H9 (cell line): ENCODE results near the gene SOWAHC. TPM values are rescaled to one million over a fixed set of nuclear protein-coding genes. Genes with fewer than 3 reads are reported as not detected.
A peak's percentile ranks its signal among the peaks of the same experiment; 100 is the strongest.

Experiments used
- DNase-seq: peaks from one replicate; pipeline ENCODE4 v3.0.0-alpha.2; 2017
- H2AFZ ChIP-seq: one replicate; pipeline ENCODE4 v1.6.1; 2013; ENCODE audit warnings: mild to moderate bottlenecking, low read length, control low read depth, moderate library complexity
- H2AK5ac ChIP-seq: 2 replicates; pipeline ENCODE4 v1.6.1; 2013; ENCODE audit warnings: low read length, control low read depth, mixed read lengths; ENCODE audit not compliant: insufficient read length
- H2BK120ac ChIP-seq: one replicate; pipeline ENCODE4 v1.6.1; 2013; ENCODE audit warnings: low read depth, mild to moderate bottlenecking, low read length, control low read depth, inconsistent platforms; ENCODE audit not compliant: poor library complexity, severe bottlenecking
- H2BK12ac ChIP-seq: 2 replicates; pipeline ENCODE4 v1.6.1; 2013; ENCODE audit warnings: low read length, control low read depth, mixed read lengths, low read depth; ENCODE audit not compliant: insufficient read length
- H2BK15ac ChIP-seq: 2 replicates; pipeline ENCODE4 v1.6.1; 2013; ENCODE audit warnings: low read depth, low read length, control low read depth
- H2BK20ac ChIP-seq: one replicate; pipeline ENCODE4 v1.6.1; 2013; ENCODE audit warnings: low read depth, mild to moderate bottlenecking, low read length, control low read depth, inconsistent platforms; ENCODE audit not compliant: poor library complexity, severe bottlenecking
- H2BK5ac ChIP-seq: 2 replicates; pipeline ENCODE4 v1.6.1; 2013; ENCODE audit warnings: low read length, control low read depth, mixed read lengths; ENCODE audit not compliant: insufficient read length
- H3K14ac ChIP-seq: 2 replicates; pipeline ENCODE4 v1.6.1; 2013; ENCODE audit warnings: low read length, control low read depth; ENCODE audit not compliant: insufficient read depth
- H3K18ac ChIP-seq: 2 replicates; pipeline ENCODE4 v1.6.1; 2013; ENCODE audit warnings: low read depth, mild to moderate bottlenecking, mixed read lengths, low read length, control low read depth; ENCODE audit not compliant: insufficient read length
- H3K23ac ChIP-seq: 2 replicates; pipeline ENCODE4 v1.6.1; 2013; ENCODE audit warnings: low read length, control low read depth, mixed read lengths, low read depth; ENCODE audit not compliant: insufficient read length
- H3K23me2 ChIP-seq: 2 replicates; pipeline ENCODE4 v1.6.1; 2013; ENCODE audit warnings: low read depth, mild to moderate bottlenecking, mixed read lengths, low read length, control low read depth; ENCODE audit not compliant: insufficient read length, poor library complexity, severe bottlenecking
- H3K27ac ChIP-seq: 2 replicates; pipeline ENCODE4 v1.5.1; 2013; ENCODE audit warnings: low read length, control low read depth, mixed read lengths, low read depth; ENCODE audit not compliant: insufficient read length
- H3K27me3 ChIP-seq: 2 replicates; pipeline ENCODE4 v1.6.1; 2013; ENCODE audit warnings: low read length, control low read depth, inconsistent platforms; ENCODE audit not compliant: insufficient read depth
- H3K4ac ChIP-seq: 2 replicates; pipeline ENCODE4 v1.6.1; 2013; ENCODE audit warnings: low read depth, mild to moderate bottlenecking, control low read depth, inconsistent platforms, low read length, moderate library complexity
- H3K4me1 ChIP-seq: 2 replicates; pipeline ENCODE4 v1.6.1; 2013; ENCODE audit warnings: low read length, control low read depth, inconsistent platforms; ENCODE audit not compliant: insufficient read depth
- H3K4me2 ChIP-seq: 2 replicates; pipeline ENCODE4 v1.6.1; 2013; ENCODE audit warnings: low read length, control low read depth, mixed read lengths; ENCODE audit not compliant: insufficient read length, insufficient read depth
- H3K56ac ChIP-seq: 2 replicates; pipeline ENCODE4 v1.6.1; 2013; ENCODE audit warnings: low read depth, mild to moderate bottlenecking, mixed read lengths, low read length, control low read depth; ENCODE audit not compliant: insufficient read length
- H3K79me1 ChIP-seq: 2 replicates; pipeline ENCODE4 v1.6.1; 2013; ENCODE audit warnings: low read depth, mild to moderate bottlenecking, moderate library complexity, low read length, control low read depth, inconsistent platforms; ENCODE audit not compliant: insufficient read depth, poor library complexity, severe bottlenecking
- H3K79me2 ChIP-seq: 2 replicates; pipeline ENCODE4 v1.6.1; 2013; ENCODE audit warnings: low read length, control low read depth, inconsistent platforms; ENCODE audit not compliant: insufficient read depth
- H3K9ac ChIP-seq: 2 replicates; pipeline ENCODE4 v1.6.1; 2013; ENCODE audit warnings: low read length, control low read depth, mixed read lengths; ENCODE audit not compliant: insufficient read length; ENCODE audit errors: extremely low read depth
- H3K9me3 ChIP-seq: one replicate; pipeline ENCODE4 v1.6.1; 2013; ENCODE audit warnings: low read depth, low read length, inconsistent platforms; ENCODE audit not compliant: control insufficient read depth
- H3T11ph ChIP-seq: one replicate; pipeline ENCODE4 v1.6.1; 2013; ENCODE audit warnings: mild to moderate bottlenecking, low read length, control low read depth, inconsistent platforms
- H4K20me1 ChIP-seq: one replicate; pipeline ENCODE4 v1.6.1; 2013; ENCODE audit not compliant: control insufficient read depth, insufficient read length, insufficient read depth
- H4K5ac ChIP-seq: 2 replicates; pipeline ENCODE4 v1.6.1; 2013; ENCODE audit warnings: low read depth, mild to moderate bottlenecking, mixed read lengths, low read length, control low read depth; ENCODE audit not compliant: insufficient read length
- H4K8ac ChIP-seq: replicated peaks from 2 replicates; pipeline ENCODE4 v1.6.1; 2013; ENCODE audit warnings: low read length, control low read depth, mixed read lengths, low read depth; ENCODE audit not compliant: insufficient read length
- H4K91ac ChIP-seq: 2 replicates; pipeline ENCODE4 v1.6.1; 2013; ENCODE audit warnings: low read depth, mild to moderate bottlenecking, moderate library complexity, mixed read lengths, low read length, control low read depth; ENCODE audit not compliant: insufficient read length
- H3K27ac Mint-ChIP-seq, 3 experiments: 2 replicates in 2 of 3; 3 replicates in 1 of 3; pipeline ENCODE4 v1.8.0; 2020 to 2021; ENCODE audit warnings: mixed read lengths in 3 of 3, mild to moderate bottlenecking in 1 of 3, moderate library complexity in 1 of 3
- H3K27me3 Mint-ChIP-seq: 2 replicates; pipeline ENCODE4 v1.8.0; 2021; ENCODE audit warnings: low read depth, mild to moderate bottlenecking, moderate library complexity, mixed read lengths
- H3K36me3 Mint-ChIP-seq, 3 experiments: 2 replicates in 2 of 3; 3 replicates in 1 of 3; pipeline ENCODE4 v1.8.0; 2020 to 2021; ENCODE audit warnings: low read depth in 3 of 3, mixed read lengths in 3 of 3; ENCODE audit not compliant: insufficient read depth in 1 of 3
- H3K4me1 Mint-ChIP-seq, 2 experiments: 2 replicates each; pipeline ENCODE4 v1.8.0; 2020; ENCODE audit warnings: mixed read lengths in 2 of 2
- H3K4me3 Mint-ChIP-seq, 2 experiments: 2 replicates in 1 of 2; 3 replicates in 1 of 2; pipeline ENCODE4 v1.8.0; 2020 to 2021; ENCODE audit warnings: mild to moderate bottlenecking in 2 of 2, mixed read lengths in 2 of 2, moderate library complexity in 1 of 2
- H3K9me3 Mint-ChIP-seq, 2 experiments: 2 replicates in 1 of 2; 3 replicates in 1 of 2; pipeline ENCODE4 v1.8.0; 2020; ENCODE audit warnings: mild to moderate bottlenecking in 2 of 2, mixed read lengths in 2 of 2, moderate library complexity in 1 of 2
- CTCF ChIP-seq: fragments of 200-600 bp; sonication (generic); conservative IDR thresholded peaks from 3 replicates; pipeline ENCODE4 v1.8.0; 2021; ENCODE audit warnings: antibody characterized with exemption, mild to moderate bottlenecking
- WGBS: extraction: QIAGEN DNeasy Blood & Tissue Kit; methylation state at CpG from one replicate; pipeline ENCODE4 v1.1.7; 2013; ENCODE audit warnings: missing lambda C conversion rate, low lambda C conversion rate, mixed read lengths; ENCODE audit not compliant: insufficient read length; ENCODE audit errors: extremely low coverage; 5-methylcytosine and 5-hydroxymethylcytosine counted together
- total RNA-seq: library from RNA; stranded (reverse); gene quantifications from 2 replicates; pipeline ENCODE4 v1.2.1, GENCODE V29; 2021

SOWAHC gene
- total RNA-seq, 1 experiment from 2014 or later, result 20.1 TPM

GRCh38 chr2:109655287-109655686, 41.1 kb downstream of the SOWAHC start:
- Mint-ChIP-seq H3K27ac (peak overlapping the region in 1 of 3 experiments; percentile 70; a peak in 1 of 7 replicates), H3K4me3 (no peak overlapping the region), H3K27me3 (no peaks in the 10 kb centered on the region), H3K36me3 (no peaks in the 10 kb centered on the region), H3K9me3 (no peaks in the 10 kb centered on the region; a peak in 1 of 5 replicates), H3K4me1 (peaks cover 14 to 28% of the 10 kb centered on the region in 2 experiments)
- no peak overlapping the region for H3T11ph ChIP-seq
- H2BK15ac ChIP-seq, result no peak overlapping the region
- no peak overlapping the region for H2AFZ ChIP-seq
- no peak overlapping the region for H4K91ac ChIP-seq
- no peak overlapping the region for H4K5ac ChIP-seq
- WGBS, result no CpG with 5 or more reads among the region's 3 CpGs
- no peak overlapping the region for H3K27ac ChIP-seq
- no peak overlapping the region for H4K8ac ChIP-seq
- H2BK20ac ChIP-seq, result no peak overlapping the region
- no peak overlapping the region for H2BK120ac ChIP-seq
- H3K79me2 ChIP-seq, result no peaks in the 10 kb centered on the region
- no peaks in the 10 kb centered on the region for H3K23me2 ChIP-seq
- no peak for DNase-seq
- H2BK12ac ChIP-seq, result no peak overlapping the region
- H3K56ac ChIP-seq, result no peak overlapping the region
- no peak overlapping the region for H3K4me2 ChIP-seq
- H3K14ac ChIP-seq, result no peak overlapping the region
- TF ChIP-seq CTCF, result no peak
- H3K18ac ChIP-seq, result no peak overlapping the region
- H3K23ac ChIP-seq, result no peak overlapping the region
- no peak overlapping the region for H2AK5ac ChIP-seq
- no peaks in the 10 kb centered on the region for H4K20me1 ChIP-seq
- no peak overlapping the region for H3K9ac ChIP-seq
- H3K4me1 ChIP-seq, result peaks cover 4% of the 10 kb centered on the region; the same call in 1 of the 2 replicates
- H2BK5ac ChIP-seq, result no peak overlapping the region
- no peaks in the 10 kb centered on the region for H3K9me3 ChIP-seq
- H3K4ac ChIP-seq, result no peak overlapping the region
- no peaks in the 10 kb centered on the region for H3K79me1 ChIP-seq
- H3K27me3 ChIP-seq, result no peaks in the 10 kb centered on the region
